HPDE6-E6E7 (cell line): ENCODE results near the gene MAB21L2.
"Not testable (repeated sequence)": the region's sequence is repeated elsewhere in the genome, so short reads cannot be mapped to it uniquely, and the experiment has no call there.

Source experiments
- DNase-seq: peaks from one replicate; pipeline ENCODE4 v3.0.0; 2011; ENCODE audit warnings: missing footprints; ENCODE audit errors: extremely low spot score

MAB21L2 gene

GRCh38 chr4:150582146-150582872 is at the start of gene MAB21L2:
Gene MAB21L2 (plus strand): TSS chr4:150582151. CDS start chr4:150583030, 879 bp downstream.
- DNase-seq: no peak

GRCh38 chr4:150533673-150534072 is 48.3 kb upstream of the MAB21L2 start:
- no peak for DNase-seq

DNA sequence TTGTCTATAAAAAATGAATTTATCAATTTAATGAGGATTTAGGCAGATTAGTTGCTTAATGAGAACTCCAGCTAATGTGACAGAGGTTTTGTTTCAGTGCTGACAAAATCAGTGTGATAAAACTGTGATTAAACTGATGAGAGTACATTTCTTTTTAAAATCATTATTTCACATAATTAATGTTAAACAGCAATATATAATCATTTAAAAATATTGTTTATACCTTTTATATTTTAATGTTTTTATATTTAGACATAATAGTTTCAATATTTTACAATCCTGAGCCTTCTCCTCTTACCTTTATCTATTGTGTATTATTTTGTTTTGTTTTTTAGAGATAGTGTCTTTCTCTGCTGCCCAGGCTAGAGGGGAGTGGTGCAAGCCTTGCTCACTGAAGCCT is 47.1 kb upstream of the MAB21L2 start:
- DNase-seq: no peak

- not testable (repeated sequence) for DNase-seq
These were observed 44.0 kb upstream of the MAB21L2 start for GRCh38 chr4:150537911-150538310.

DNA sequence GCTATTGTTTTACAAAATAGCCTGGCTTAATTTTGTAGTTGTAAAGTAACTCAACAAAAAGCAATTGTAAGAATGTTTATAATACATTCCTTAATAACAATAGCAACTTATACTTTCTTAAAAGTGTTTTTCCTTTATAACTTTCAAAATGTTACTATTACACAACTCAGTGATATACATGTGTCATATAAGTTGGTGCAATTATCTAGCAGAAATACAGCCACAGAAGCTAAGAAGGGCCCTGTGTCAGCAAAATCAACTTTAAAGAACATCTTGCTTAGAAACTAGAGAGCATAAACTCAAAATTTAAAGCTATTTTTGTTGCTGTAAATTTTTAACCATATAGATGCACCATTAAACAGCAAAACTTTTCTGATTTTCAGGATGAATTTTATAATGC is 41.4 kb upstream of the MAB21L2 start:
- DNase-seq: no peak

DNA sequence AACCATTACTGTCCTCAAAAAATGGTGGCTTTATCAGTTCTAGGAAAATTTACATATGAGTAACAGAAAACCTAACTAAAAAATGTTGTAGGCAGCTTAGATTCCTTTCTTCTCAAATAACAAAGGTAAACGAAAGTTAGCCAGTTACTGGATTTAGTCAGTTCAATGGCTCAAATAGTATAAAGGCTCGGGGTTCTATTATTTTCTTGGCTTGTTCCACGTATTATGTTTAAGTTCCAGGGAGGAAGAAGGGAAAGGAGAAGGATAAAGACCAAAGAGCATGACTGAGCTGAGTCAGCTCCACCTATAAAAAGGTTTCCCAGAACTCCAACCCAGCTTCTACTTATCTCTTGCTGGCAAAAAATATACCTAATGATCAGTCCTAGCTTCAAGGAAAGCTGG is 41.0 kb upstream of the MAB21L2 start:
- DNase-seq: no peak

GRCh38 chr4:150541681-150542080 is 40.3 kb upstream of the MAB21L2 start:
- no peak for DNase-seq

- no peak for DNase-seq
These were observed 38.9 kb upstream of the MAB21L2 start for GRCh38 chr4:150543042-150543441.

DNA sequence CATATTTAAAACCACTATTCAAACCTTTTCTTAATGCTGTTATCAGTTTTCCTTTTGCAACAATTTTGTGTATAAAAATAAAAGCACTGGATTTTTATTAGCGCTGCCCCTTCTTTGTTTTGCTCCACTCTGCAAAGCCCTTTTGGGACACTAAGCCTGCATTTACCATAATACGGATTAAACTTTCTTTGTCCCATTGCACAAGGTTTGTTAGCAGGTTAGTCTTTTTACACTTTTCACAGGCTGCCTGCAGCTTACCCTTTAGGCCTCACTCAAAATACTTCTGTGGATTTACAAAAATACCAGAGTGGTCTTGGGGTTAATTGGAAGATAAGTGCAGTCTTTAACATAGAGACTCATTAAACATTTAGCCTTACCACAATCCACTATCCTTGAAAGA is 35.7 kb upstream of the MAB21L2 start:
- DNase-seq: no peak

GRCh38 chr4:150547154-150547838 is 34.7 kb upstream of the MAB21L2 start:
- DNase-seq: no peak

- not testable (repeated sequence) for DNase-seq
These were observed 24.1 kb upstream of the MAB21L2 start for GRCh38 chr4:150557811-150558210.

DNA sequence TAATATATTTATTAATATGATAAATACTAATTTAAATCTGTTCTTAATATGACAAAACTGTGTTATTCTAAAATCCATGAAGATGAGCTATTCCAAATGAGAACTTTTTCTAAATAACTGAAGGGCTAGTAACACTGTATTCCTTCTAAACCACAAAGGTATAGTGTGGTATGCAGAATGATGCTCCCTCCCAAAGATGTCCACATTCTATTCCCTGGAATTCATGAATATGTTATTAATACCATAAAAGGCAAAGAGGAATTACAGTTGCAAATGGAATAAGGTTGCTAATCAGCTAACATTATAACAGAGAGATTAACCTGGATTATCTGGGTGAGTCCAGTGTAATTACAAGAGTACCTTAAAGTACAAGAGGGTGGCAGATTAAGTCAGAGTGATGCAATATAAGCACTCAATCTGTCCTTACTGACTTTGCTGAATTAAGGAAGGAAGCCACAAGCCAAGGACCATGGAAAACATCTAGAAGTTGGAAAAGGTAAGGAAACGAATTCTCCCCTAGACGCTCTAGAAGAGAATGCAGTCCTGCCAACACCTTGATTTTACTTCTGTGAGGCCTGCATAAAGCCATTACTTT is 20.7 kb upstream of the MAB21L2 start:
- DNase-seq: no peak

- no peak for DNase-seq
These were observed 19.7 kb upstream of the MAB21L2 start for GRCh38 chr4:150562250-150562649.

GRCh38 chr4:150562751-150563150 is 19.2 kb upstream of the MAB21L2 start:
- DNase-seq: no peak

DNA sequence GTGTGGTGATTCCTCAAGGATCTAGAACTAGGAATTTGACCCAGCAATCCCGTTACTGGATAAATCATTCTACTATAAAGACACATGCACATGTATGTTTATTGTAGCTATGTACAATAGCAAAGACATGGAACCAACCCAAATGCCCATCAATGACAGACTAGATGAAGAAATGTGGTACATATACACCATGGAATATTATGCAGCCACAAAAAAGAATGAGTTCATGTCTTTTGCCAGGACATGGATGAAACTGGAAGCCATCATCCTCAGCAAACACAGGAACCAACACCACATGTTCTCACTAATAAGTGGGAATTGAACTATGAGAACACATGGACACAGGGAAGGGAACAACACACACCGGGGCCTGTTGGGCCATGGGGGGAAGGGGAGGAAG is 17.0 kb upstream of the MAB21L2 start:
- not testable (repeated sequence) for DNase-seq

- DNase-seq: no peak
These were observed 14.9 kb upstream of the MAB21L2 start for GRCh38 chr4:150567070-150567469.

DNA sequence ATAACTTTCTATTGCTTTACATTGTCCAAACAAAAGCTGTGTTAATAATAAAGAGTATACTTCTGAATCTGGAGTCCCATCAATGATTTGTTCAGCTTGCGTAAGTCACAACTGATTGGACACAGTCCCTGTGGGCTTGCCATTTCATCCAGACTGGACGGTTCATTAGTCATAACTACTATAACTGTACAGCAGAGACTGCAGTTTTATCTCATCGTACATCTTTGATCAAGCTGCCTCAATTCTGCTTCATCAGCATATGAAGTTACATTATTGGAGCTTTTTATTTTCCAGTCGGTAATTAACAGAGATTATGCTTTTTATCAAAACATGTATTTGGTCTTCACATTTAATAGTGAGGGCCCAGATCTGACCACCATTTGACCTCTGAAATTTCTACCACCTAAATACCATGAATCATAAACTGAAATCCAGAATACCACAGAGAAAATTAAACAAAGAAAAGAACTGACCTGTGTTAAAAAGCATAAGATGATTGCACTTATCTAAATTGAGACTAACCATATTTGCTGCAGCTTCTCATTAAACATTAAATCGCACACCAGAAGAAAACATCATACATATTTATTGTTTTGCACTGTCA is 12.5 kb upstream of the MAB21L2 start:
- no peak for DNase-seq

GRCh38 chr4:150569998-150570535 is 11.9 kb upstream of the MAB21L2 start:
- no peak for DNase-seq

- DNase-seq: no peak
These were observed 11.1 kb upstream of the MAB21L2 start for GRCh38 chr4:150570862-150571261.

- DNase-seq: no peak
These were observed 9.0 kb upstream of the MAB21L2 start for GRCh38 chr4:150572704-150573504.

- DNase-seq: no peak
These were observed 8.4 kb upstream of the MAB21L2 start for GRCh38 chr4:150573534-150573933.
